ENCODE measurements around the gene AGT. TPM values are rescaled to one million over a fixed set of nuclear protein-coding genes. Genes with fewer than 3 reads are reported as not detected.

Gene AGT
- total RNA-seq, 1 experiment from 2014 or later = 0.93 TPM

- ATAC-seq (no peak), DNase-seq (ENCODE audit: low read depth, low spot score) (no peak)
- TF ChIP-seq POLR2AphosphoS5 (IDR thresholded peaks at IDR 0.05; ENCODE audit: low read depth, low read length) (no peak), EZH2phosphoT487 (IDR thresholded peaks at IDR 0.05; ENCODE audit: borderline replicate concordance) (no peak), YY1 (IDR thresholded peaks at IDR 0.05; ENCODE audit: extremely low read depth, insufficient replicate concordance, low read depth, low read length) (no peak), FOSL1 (IDR thresholded peaks at IDR 0.05; ENCODE audit: low read depth) (no peak), ZNF274 (IDR thresholded peaks at IDR 0.05; ENCODE audit: low read depth, low read length) (no peak), JUND (IDR thresholded peaks at IDR 0.05) (no peak), CEBPB (IDR thresholded peaks at IDR 0.05; ENCODE audit: low read depth) (no peak), ZFX (IDR thresholded peaks at IDR 0.05) (no peak)
- TF ChIP-seq, protein P1, sequence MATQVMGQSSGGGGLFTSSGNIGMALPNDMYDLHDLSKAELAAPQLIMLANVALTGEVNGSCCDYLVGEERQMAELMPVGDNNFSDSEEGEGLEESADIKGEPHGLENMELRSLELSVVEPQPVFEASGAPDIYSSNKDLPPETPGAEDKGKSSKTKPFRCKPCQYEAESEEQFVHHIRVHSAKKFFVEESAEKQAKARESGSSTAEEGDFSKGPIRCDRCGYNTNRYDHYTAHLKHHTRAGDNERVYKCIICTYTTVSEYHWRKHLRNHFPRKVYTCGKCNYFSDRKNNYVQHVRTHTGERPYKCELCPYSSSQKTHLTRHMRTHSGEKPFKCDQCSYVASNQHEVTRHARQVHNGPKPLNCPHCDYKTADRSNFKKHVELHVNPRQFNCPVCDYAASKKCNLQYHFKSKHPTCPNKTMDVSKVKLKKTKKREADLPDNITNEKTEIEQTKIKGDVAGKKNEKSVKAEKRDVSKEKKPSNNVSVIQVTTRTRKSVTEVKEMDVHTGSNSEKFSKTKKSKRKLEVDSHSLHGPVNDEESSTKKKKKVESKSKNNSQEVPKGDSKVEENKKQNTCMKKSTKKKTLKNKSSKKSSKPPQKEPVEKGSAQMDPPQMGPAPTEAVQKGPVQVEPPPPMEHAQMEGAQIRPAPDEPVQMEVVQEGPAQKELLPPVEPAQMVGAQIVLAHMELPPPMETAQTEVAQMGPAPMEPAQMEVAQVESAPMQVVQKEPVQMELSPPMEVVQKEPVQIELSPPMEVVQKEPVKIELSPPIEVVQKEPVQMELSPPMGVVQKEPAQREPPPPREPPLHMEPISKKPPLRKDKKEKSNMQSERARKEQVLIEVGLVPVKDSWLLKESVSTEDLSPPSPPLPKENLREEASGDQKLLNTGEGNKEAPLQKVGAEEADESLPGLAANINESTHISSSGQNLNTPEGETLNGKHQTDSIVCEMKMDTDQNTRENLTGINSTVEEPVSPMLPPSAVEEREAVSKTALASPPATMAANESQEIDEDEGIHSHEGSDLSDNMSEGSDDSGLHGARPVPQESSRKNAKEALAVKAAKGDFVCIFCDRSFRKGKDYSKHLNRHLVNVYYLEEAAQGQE (IDR thresholded peaks at IDR 0.05; ENCODE audit: low read depth) = no peak
- H3K9me3 ChIP-seq (ENCODE audit: control insufficient read depth in 1 of 2, insufficient read depth in 1 of 2, low read depth in 1 of 2, low read length in 2 of 2) = no peaks in the 10 kb centered on the region
- no peaks in the 10 kb centered on the region for H3K36me3 ChIP-seq (ENCODE audit: control insufficient read depth in 1 of 2, insufficient read depth in 2 of 2, low read length in 2 of 2)
- ChIA-PET RAD21 (ENCODE audit: low non-redundant PET in 1 of 2, low total read pairs in 2 of 2, uncharacterized antibody in 2 of 2, unreplicated experiment in 2 of 2) (no interaction called here), CTCF (no interaction called here), POLR2A (no interaction called here)
- H3K4me3 ChIP-seq (replicated peaks in 1 of 2; ENCODE audit: low read depth in 1 of 2, low read length in 2 of 2) = no peak overlapping the region
- no peak overlapping the region for H2AFZ ChIP-seq (ENCODE audit: low read depth, low read length, poor library complexity, severe bottlenecking)
- no TSS peak for BruUV-seq (replicated peaks)
- no peak overlapping the region for H3K4me2 ChIP-seq (ENCODE audit: low read length)
- no peak overlapping the region for H3K27ac ChIP-seq (ENCODE audit: low read depth, low read length)
- no peak overlapping the region for H3K9ac ChIP-seq (ENCODE audit: low read length)
- no peaks in the 10 kb centered on the region for H4K20me1 ChIP-seq (ENCODE audit: insufficient read depth)
- H3K4me1 ChIP-seq (ENCODE audit: control insufficient read depth in 1 of 2, insufficient read depth in 2 of 2, low read length in 2 of 2) = peaks cover 3 to 8% of the 10 kb centered on the region in 2 experiments; a peak in 3 of 4 replicates
- H3K27me3 ChIP-seq (ENCODE audit: insufficient read depth, low read length) = no peaks in the 10 kb centered on the region
- H3K9me2 ChIP-seq (ENCODE audit: insufficient read depth) = no peaks in the 10 kb centered on the region
- intact Hi-C loops (cut with micrococcal nuclease) = no loop called here
- no peaks in the 10 kb centered on the region for H3K79me2 ChIP-seq (ENCODE audit: insufficient read depth, low read length)
Observed at GRCh38 chr1:230758709-230759368, 44.9 kb upstream of the AGT start.
